Transverse colon (tissue), 4 donors: ENCODE measurements around the gene RRP12. TPM values are rescaled to one million over a fixed set of nuclear protein-coding genes. Genes with fewer than 3 reads are reported as not detected.

ENCODE experiments used
- DNase-seq: peaks from one replicate; pipeline ENCODE4 v3.0.0-alpha.2; 2019
- H3K27ac ChIP-seq, 4 donors: fragments of 200-600 bp; sonication (generic); 2 replicates each; pipeline ENCODE4 v1.5.1; 2016 to 2018; ENCODE audit warnings: inconsistent platforms in 4 of 4
- H3K27me3 ChIP-seq: fragments of 200-600 bp; sonication (generic); 2 replicates; pipeline ENCODE4 v1.5.1; 2017; ENCODE audit warnings: inconsistent platforms
- H3K36me3 ChIP-seq, 4 donors: fragments of 200-600 bp; sonication (generic); 2 replicates each; pipeline ENCODE4 v1.5.1; 2017 to 2019; ENCODE audit warnings: inconsistent platforms in 4 of 4
- H3K4me1 ChIP-seq, 4 donors: fragments of 200-600 bp; sonication (generic); 2 replicates each; pipeline ENCODE4 v1.5.1; 2017 to 2020; ENCODE audit warnings: inconsistent platforms in 4 of 4
- H3K4me3 ChIP-seq, 4 donors: fragments of 200-600 bp; sonication (generic); 1 replicate in 1 of 4; 2 replicates in 3 of 4; pipeline versions ENCODE4 v1.5.1 to v1.6.1; 2017 to 2019; ENCODE audit warnings: inconsistent platforms in 4 of 4
- H3K9me3 ChIP-seq, 2 donors: fragments of 200-600 bp; sonication (generic); 2 replicates each; pipeline ENCODE4 v1.5.1; 2017 to 2019; ENCODE audit warnings: inconsistent platforms in 2 of 2
- CTCF ChIP-seq, 5 experiments: fragments of 200-600 bp in 3 of 5; fragments of 450-650 bp in 2 of 5; sonication (generic) in 3 of 5; IDR thresholded peaks; 1 replicate in 2 of 5; 2 replicates in 3 of 5; pipeline ENCODE4 v1.5.1; 2016 to 2017; ENCODE audit warnings: antibody characterized with exemption in 5 of 5, inconsistent platforms in 3 of 5, mild to moderate bottlenecking in 2 of 5, moderate library complexity in 1 of 5
- EP300 ChIP-seq: sonication (generic); formaldehyde crosslinking; IDR thresholded peaks from one replicate; pipeline ENCODE4 v1.6.1; 2017; ENCODE audit warnings: antibody characterized with exemption, low read depth
- POLR2A ChIP-seq: fragments of 450-650 bp; IDR thresholded peaks from one replicate; pipeline ENCODE4 v1.6.1; 2016; ENCODE audit warnings: antibody characterized with exemption, mild to moderate bottlenecking, moderate library complexity
- POLR2AphosphoS5 ChIP-seq, 3 donors: sonication (generic); formaldehyde crosslinking; IDR thresholded peaks; one replicate each; pipeline ENCODE4 v1.6.1; 2016; ENCODE audit warnings: antibody characterized with exemption in 3 of 3
- WGBS, 2 donors: methylation state at CpG; one replicate each; pipeline ENCODE4 v1.1.5; 2018; ENCODE audit warnings: low coverage in 1 of 2; 5-methylcytosine and 5-hydroxymethylcytosine counted together
- in situ Hi-C, 4 donors: fragments of 200-750 bp; cut with MboI; loops; one replicate each; pipeline versions ENCODE4 v1.15.0 to v1.15.1; 2017; ENCODE audit warnings: low sequenced_read_pairs in 3 of 4, low pct_ligation_motif_present in 1 of 4, low pct_unique_long_range_greater_than_20kb in 1 of 4
- intact Hi-C: fragments of 100-400 bp; cut with DNase I; formaldehyde crosslinking; loops from one replicate; pipeline ENCODE4 v1.15.1; 2023; ENCODE audit warnings: low total_unique reads
- total RNA-seq, 4 donors: library from RNA; depleted of rRNA; stranded (reverse); fragments of >200 nt; gene quantifications; one replicate each; pipeline ENCODE4 v1.1.0, GENCODE V29; 2016

RRP12 gene
- total RNA-seq, 4 donors from 2014 or later, result 5.7 to 14.0 (median 11.5) TPM

GRCh38 chr10:97381626-97382025 lies 19.5 kb downstream of the RRP12 start:
- DNase-seq, result no peak
- TF ChIP-seq POLR2A (no peak), CTCF (IDR thresholded peaks at IDR 0.05) (no peak), EP300 (no peak), POLR2AphosphoS5 (IDR thresholded peaks at IDR 0.05) (no peak)
- H3K4me1 ChIP-seq, result no peaks in the 10 kb centered on the region
- intact Hi-C loops, result no loop called here
- H3K9me3 ChIP-seq, result no peaks in the 10 kb centered on the region
- peaks cover 0 to 12% (median 5%) of the 10 kb centered on the region in 4 donors for H3K36me3 ChIP-seq
- H3K4me3 ChIP-seq, result no peak overlapping the region
- 93 to 95% methylated on average over 3 to 8 of the region's 8 CpGs for WGBS, 2 donors
- H3K27me3 ChIP-seq, result no peaks in the 10 kb centered on the region
- H3K27ac ChIP-seq, result no peak overlapping the region
- in situ Hi-C loops, result no loop called here

- DNase-seq, result no peak
- H3K9me3 ChIP-seq, result no peaks in the 10 kb centered on the region
- H3K36me3 ChIP-seq, result peaks cover 0 to 11% (median 3%) of the 10 kb centered on the region in 4 donors
- TF ChIP-seq POLR2AphosphoS5 (IDR thresholded peaks at IDR 0.05), result no peak
- TF ChIP-seq CTCF (IDR thresholded peaks at IDR 0.05), result no peak
- TF ChIP-seq EP300, result no peak
- TF ChIP-seq POLR2A, result no peak
- intact Hi-C loops (no loop called here), in situ Hi-C loops (no loop called here)
- H3K4me3 ChIP-seq, result no peak overlapping the region
- 80 to 84% methylated on average over 1 to 8 of the region's 8 CpGs for WGBS, 2 donors
- H3K27me3 ChIP-seq, result no peaks in the 10 kb centered on the region
- no peaks in the 10 kb centered on the region for H3K4me1 ChIP-seq
- no peak overlapping the region for H3K27ac ChIP-seq
These were observed 20.6 kb downstream of the RRP12 start for GRCh38 chr10:97380516-97380915.

GRCh38 chr10:97378933-97379921 lies 21.9 kb downstream of the RRP12 start:
- Histone ChIP-seq H3K27me3 (no peaks in the 10 kb centered on the region), H3K4me1 (no peaks in the 10 kb centered on the region), H3K4me3 (no peak overlapping the region), H3K36me3 (peaks cover 0 to 11% (median 3%) of the 10 kb centered on the region in 4 donors), H3K9me3 (no peaks in the 10 kb centered on the region), H3K27ac (no peak overlapping the region)
- no peak for TF ChIP-seq POLR2A
- TF ChIP-seq CTCF (IDR thresholded peaks at IDR 0.05), result no peak
- TF ChIP-seq POLR2AphosphoS5 (IDR thresholded peaks at IDR 0.05), result no peak
- TF ChIP-seq EP300, result no peak
- WGBS, 2 donors, result 90% methylated on average over 15 of the region's 15 CpGs; no CpG with 5 or more reads in 1 of the 2 donors
- DNase-seq, result no peak
- in situ Hi-C loops, result no loop called here
- intact Hi-C loops, result no loop called here

GRCh38 chr10:97376413-97376812 lies 24.7 kb downstream of the RRP12 start:
- WGBS, 2 donors, result 96% methylated on average over 6 of the region's 6 CpGs; no CpG with 5 or more reads in 1 of the 2 donors
- no peaks in the 10 kb centered on the region for H3K9me3 ChIP-seq
- intact Hi-C loops, result no loop called here
- peaks cover 0 to 11% (median 5%) of the 10 kb centered on the region in 4 donors for H3K36me3 ChIP-seq
- H3K4me3 ChIP-seq, result no peak overlapping the region
- H3K4me1 ChIP-seq, result no peaks in the 10 kb centered on the region
- TF ChIP-seq POLR2A, result no peak
- no peak for TF ChIP-seq CTCF (IDR thresholded peaks at IDR 0.05)
- no peak for TF ChIP-seq EP300
- no peak for TF ChIP-seq POLR2AphosphoS5 (IDR thresholded peaks at IDR 0.05)
- no peak overlapping the region for H3K27ac ChIP-seq
- in situ Hi-C loops, result no loop called here
- DNase-seq, result no peak
- H3K27me3 ChIP-seq, result no peaks in the 10 kb centered on the region
